DND-41 (cell line): Measurements from ENCODE around the gene GLT6D1.

Experiments used
- EZH2 ChIP-seq: IDR thresholded peaks from 3 replicates; pipeline ENCODE4 v1.6.1; 2012; ENCODE audit warnings: borderline replicate concordance, low read depth, mild to moderate bottlenecking, moderate library complexity, low read length, inconsistent platforms; ENCODE audit not compliant: severe bottlenecking
- TF ChIP-seq, protein P1 (sequence below): IDR thresholded peaks from 2 replicates; pipeline ENCODE4 v1.5.1; 2012; ENCODE audit warnings: borderline replicate concordance, low read length, moderate library complexity, mild to moderate bottlenecking; ENCODE audit not compliant: poor library complexity, severe bottlenecking; ENCODE audit errors: extremely low read depth

DNA sequence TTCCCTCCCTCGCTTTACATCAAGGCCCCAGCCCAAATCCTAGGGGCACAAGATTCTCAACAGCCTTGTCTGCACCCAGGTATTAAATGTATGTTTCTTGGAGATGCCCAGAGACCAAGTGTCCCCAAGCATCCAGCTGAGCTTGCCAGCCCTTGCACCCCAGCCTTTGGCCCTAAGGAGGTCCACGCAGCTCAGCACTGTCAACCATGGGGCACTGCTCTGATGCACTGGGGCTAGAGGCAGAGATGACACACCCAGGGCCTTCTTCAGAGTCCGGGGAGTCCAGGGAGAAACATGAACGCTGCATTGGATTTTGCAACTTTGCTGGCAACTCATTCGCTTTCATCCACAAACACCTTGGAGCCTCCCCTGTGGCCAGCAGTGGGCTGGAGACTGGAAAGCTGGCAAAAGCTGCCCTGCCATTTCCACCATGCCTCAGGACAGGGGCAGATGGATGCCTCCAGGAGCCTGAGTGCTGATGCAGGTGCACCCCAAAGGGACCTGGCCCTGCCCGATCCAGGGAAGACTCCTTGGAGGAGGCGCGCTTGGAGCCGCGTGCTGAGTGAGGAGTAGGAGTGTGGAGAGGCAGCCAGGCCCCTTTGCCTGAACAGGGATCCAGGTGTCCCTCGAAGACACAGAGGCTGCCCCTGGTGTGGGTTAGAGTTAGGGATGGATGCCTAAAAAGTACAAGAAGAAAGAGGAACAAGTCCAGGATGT lies 58.5 kb downstream of the GLT6D1 start:
- TF ChIP-seq, protein P1, sequence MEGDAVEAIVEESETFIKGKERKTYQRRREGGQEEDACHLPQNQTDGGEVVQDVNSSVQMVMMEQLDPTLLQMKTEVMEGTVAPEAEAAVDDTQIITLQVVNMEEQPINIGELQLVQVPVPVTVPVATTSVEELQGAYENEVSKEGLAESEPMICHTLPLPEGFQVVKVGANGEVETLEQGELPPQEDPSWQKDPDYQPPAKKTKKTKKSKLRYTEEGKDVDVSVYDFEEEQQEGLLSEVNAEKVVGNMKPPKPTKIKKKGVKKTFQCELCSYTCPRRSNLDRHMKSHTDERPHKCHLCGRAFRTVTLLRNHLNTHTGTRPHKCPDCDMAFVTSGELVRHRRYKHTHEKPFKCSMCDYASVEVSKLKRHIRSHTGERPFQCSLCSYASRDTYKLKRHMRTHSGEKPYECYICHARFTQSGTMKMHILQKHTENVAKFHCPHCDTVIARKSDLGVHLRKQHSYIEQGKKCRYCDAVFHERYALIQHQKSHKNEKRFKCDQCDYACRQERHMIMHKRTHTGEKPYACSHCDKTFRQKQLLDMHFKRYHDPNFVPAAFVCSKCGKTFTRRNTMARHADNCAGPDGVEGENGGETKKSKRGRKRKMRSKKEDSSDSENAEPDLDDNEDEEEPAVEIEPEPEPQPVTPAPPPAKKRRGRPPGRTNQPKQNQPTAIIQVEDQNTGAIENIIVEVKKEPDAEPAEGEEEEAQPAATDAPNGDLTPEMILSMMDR = no peak
- TF ChIP-seq EZH2 = no peak
